Astrocyte of the cerebellum (primary cell): ENCODE data around the gene BMPR2.

Experiments used
- DNase-seq: peaks from one replicate; pipeline ENCODE4 v3.0.0-alpha.2; 2011; ENCODE audit warnings: low read depth
- H3K4me3 ChIP-seq: 2 replicates; pipeline ENCODE4 v1.5.1; 2011; ENCODE audit warnings: mild to moderate bottlenecking, low read depth, low read length, moderate library complexity
- in situ Hi-C: cut with HindIII; loops from 2 replicates; pipeline ENCODE4 v1.10.0; 2017; ENCODE audit warnings: low sequenced_read_pairs
- TF ChIP-seq, protein P1 (sequence below): IDR thresholded peaks from 2 replicates; pipeline ENCODE4 v1.5.1; 2012; ENCODE audit warnings: low read length, low read depth, moderate library complexity, mild to moderate bottlenecking; ENCODE audit errors: missing control alignments

Gene BMPR2

DNA sequence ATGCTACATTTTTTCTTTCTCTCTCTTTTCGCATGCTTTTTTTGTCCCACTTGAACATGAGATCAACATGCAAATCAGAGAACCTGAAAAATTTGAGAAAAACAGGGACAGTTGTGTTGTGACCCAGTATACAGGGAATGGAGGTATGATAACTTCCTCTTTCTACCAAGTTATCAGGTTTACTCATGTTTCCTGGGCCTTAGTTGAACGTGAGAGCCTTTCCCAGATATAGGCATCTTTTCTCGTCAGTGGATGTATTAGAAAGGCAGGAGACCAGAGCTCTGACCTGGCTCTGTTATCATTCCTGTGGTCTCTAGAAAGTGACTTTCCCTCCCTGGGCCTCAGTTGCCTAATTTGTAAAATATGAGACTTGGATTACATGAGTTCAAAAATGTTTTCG, 228.6 kb downstream of the BMPR2 start:
- DNase-seq: no peak
- TF ChIP-seq, protein P1, sequence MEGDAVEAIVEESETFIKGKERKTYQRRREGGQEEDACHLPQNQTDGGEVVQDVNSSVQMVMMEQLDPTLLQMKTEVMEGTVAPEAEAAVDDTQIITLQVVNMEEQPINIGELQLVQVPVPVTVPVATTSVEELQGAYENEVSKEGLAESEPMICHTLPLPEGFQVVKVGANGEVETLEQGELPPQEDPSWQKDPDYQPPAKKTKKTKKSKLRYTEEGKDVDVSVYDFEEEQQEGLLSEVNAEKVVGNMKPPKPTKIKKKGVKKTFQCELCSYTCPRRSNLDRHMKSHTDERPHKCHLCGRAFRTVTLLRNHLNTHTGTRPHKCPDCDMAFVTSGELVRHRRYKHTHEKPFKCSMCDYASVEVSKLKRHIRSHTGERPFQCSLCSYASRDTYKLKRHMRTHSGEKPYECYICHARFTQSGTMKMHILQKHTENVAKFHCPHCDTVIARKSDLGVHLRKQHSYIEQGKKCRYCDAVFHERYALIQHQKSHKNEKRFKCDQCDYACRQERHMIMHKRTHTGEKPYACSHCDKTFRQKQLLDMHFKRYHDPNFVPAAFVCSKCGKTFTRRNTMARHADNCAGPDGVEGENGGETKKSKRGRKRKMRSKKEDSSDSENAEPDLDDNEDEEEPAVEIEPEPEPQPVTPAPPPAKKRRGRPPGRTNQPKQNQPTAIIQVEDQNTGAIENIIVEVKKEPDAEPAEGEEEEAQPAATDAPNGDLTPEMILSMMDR: no peak

DNA sequence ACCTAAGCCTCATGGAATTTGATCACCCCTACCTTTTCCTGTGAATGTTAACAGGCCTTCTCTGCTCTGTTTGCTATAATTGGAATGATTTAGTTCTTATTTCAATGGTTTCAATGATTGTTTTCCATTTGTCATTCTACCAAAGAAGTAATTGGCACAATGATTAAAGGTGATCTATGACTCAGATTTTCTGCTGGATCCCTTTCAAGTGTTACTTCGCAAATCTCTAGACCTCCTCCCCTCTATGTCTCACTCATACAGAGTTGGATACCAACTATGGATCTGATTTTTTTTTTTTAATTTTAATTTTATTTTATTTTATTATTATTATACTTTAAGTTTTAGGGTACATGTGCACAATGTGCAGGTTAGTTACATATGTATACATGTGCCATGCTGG, 229.0 kb downstream of the BMPR2 start:
- H3K4me3 ChIP-seq: no peak overlapping the region
- no peak for DNase-seq
- in situ Hi-C loops: no loop called here
- TF ChIP-seq, protein P1: no peak

More for the DNA sequence above, 228.6 kb downstream of the BMPR2 start:
- H3K4me3 ChIP-seq: no peak overlapping the region
- in situ Hi-C loops: no loop called here

DNA sequence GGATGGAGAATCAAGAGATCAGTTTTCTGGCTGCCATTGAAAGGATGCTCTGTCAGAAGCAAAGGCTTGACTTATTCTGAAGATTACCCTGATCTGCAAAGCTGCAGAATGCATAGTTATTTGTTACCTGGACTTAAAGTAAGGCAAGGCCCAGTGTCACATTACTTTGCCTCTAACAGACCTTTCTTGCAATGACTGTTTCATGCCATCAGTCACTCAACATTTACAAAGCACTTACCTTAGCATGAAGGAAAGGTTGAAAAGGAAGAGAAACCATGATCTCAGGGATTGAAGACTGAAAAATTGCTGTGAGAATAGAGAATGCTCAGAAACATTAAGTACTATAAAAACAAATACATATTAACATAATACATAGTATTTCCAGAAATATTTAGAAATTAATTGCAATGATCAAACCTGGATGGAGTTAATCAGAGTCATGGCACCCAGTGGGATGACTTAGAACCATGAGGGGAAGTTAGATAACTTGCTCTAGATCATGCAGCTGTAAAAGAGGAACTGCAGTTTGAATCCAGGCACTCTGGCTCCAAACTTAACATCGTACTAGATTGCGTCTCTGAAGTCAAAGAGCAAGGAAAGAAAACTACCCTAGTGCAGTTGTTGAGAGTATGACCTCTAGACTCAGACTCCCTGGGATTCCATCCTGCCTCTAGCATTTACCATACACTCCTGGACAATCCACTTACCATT, 232.2 kb downstream of the BMPR2 start:
- TF ChIP-seq, protein P1: no peak
- DNase-seq: no peak
- in situ Hi-C loops: no loop called here
- no peak overlapping the region for H3K4me3 ChIP-seq

DNA sequence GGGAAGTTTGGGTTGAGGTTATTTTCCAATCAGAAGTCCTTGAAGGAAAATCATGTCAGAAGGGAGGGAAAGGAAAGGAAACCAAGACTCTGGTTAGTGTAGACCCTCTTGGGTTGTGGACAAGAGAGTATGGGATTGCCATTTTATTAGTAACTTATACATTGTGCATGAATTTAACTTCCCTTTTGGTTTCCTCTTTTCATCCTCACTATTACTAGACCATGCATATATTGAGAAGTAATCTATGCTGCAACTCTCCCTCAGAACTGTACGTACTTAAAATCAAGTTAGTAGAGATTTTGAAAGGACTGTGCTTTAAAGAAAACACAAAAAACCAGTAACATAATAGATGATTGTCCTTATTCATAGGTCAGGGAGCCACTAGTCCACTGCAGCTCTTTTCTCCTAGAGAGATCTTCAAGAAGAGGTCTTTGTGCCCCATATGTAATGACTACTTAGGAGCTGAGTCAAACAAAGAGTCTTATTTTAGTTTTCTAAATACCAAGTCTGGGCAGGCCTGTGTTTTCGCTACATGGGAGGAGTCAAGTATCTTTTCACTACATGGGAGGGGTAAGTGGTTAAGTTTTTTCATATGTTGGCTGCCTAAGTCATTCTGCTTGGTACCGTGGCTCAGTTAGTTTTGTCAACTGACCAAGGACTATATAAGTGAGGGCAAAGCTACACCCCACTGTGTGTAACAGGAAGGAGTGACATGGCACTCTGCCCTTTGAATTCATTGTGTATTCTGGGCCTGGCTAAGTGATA, 233.4 kb downstream of the BMPR2 start:
- TF ChIP-seq, protein P1: no peak
- H3K4me3 ChIP-seq: no peak overlapping the region
- in situ Hi-C loops: no loop called here
- DNase-seq: no peak

- in situ Hi-C loops: no loop called here
- no peak overlapping the region for H3K4me3 ChIP-seq
- TF ChIP-seq, protein P1: no peak
- DNase-seq: no peak
Measured at GRCh38 chr2:202610380-202610779, 234.3 kb downstream of the BMPR2 start.

DNA sequence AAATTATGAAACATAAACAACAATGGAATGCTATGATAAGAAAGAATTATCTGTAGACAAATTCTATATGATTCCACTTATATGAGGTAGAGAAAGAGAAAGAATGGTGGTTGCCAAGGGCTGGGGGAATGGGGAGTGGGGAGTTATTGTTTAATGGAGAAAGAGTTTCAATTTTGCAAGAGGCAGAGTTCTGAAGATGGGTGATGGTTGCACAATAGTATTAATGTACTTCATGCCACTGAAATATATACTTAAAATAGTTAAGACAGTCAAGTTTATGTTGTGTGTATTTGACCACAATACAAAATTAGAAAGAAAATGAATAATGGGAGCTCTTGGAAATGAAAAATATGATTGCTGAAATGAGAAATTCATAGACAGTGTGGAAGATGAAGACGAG, 236.0 kb downstream of the BMPR2 start:
- H3K4me3 ChIP-seq: no peak overlapping the region
- TF ChIP-seq, protein P1: no peak
- DNase-seq: no peak
- in situ Hi-C loops: no loop called here
